Upper lobe of left lung (tissue), 6 donors: ENCODE measurements around the gene SLC9A6. TPM values are rescaled to one million over a fixed set of nuclear protein-coding genes. Genes with fewer than 3 reads are reported as not detected.

Experiments
- ATAC-seq, 2 donors: fragments of 200-7000 bp; cut with Tn5 transposase; one replicate each; pipeline ENCODE4 v1.9.1; 2022; ENCODE audit warnings: mild to moderate bottlenecking in 2 of 2, moderate library complexity in 2 of 2; ENCODE audit not compliant: low FRiP score in 2 of 2
- DNase-seq, 2 donors: peaks; one replicate each; pipeline ENCODE4 v3.0.0-alpha.2; 2019 to 2020
- H3K27ac ChIP-seq, 4 donors: fragments of 200-600 bp; sonication (generic); one replicate each; pipeline ENCODE4 v1.5.1; 2016 to 2019
- H3K27me3 ChIP-seq, 4 donors: fragments of 200-600 bp; sonication (generic); one replicate each; pipeline ENCODE4 v1.5.1; 2017 to 2019
- H3K36me3 ChIP-seq, 4 donors: fragments of 200-600 bp; sonication (generic); one replicate each; pipeline ENCODE4 v1.5.1; 2016 to 2019
- H3K4me1 ChIP-seq, 4 donors: fragments of 200-600 bp; sonication (generic); one replicate each; pipeline ENCODE4 v1.5.1; 2018 to 2019
- H3K4me3 ChIP-seq, 4 donors: fragments of 200-600 bp; sonication (generic); one replicate each; pipeline ENCODE4 v1.5.1; 2017 to 2019; ENCODE audit warnings: mild to moderate bottlenecking in 2 of 4, moderate library complexity in 1 of 4
- H3K9me3 ChIP-seq, 4 donors: fragments of 200-600 bp; sonication (generic); one replicate each; pipeline ENCODE4 v1.5.1; 2018 to 2019
- EP300 ChIP-seq, 4 donors: sonication (generic); formaldehyde crosslinking; IDR thresholded peaks; one replicate each; pipeline ENCODE4 v1.5.1; 2017; ENCODE audit warnings: antibody characterized with exemption in 4 of 4, control low read depth in 2 of 4
- POLR2A ChIP-seq, 4 donors: fragments of 450-650 bp; IDR thresholded peaks; one replicate each; pipeline ENCODE4 v1.5.1; 2016 to 2017; ENCODE audit warnings: antibody characterized with exemption in 4 of 4, mild to moderate bottlenecking in 2 of 4
- POLR2AphosphoS5 ChIP-seq, 2 donors: sonication (generic); formaldehyde crosslinking; IDR thresholded peaks; one replicate each; pipeline ENCODE4 v1.5.1; 2017; ENCODE audit warnings: antibody characterized with exemption in 2 of 2
- WGBS, 2 donors: methylation state at CpG; one replicate each; pipeline ENCODE4 v1.1.5; 2017 to 2018; 5-methylcytosine and 5-hydroxymethylcytosine counted together
- total RNA-seq, 6 donors: library from RNA; depleted of rRNA in 4 of 6; stranded (reverse); fragments of >200 nt in 4 of 6; gene quantifications; one replicate each; pipeline versions ENCODE4 v1.1.0 to v1.2.1, GENCODE V29; 2016 to 2021
- TF ChIP-seq, protein P1 (sequence below), 6 experiments: fragments of 450-650 bp in 4 of 6; fragments of 200-600 bp in 2 of 6; sonication (generic) in 2 of 6; IDR thresholded peaks; one replicate each; pipeline ENCODE4 v1.5.1; 2016 to 2019; ENCODE audit warnings: antibody characterized with exemption in 6 of 6
- donor health status: DM: no; HTN: no; CAD: no; lungs with moderate emphysema.
- donor health status: DM: no; HTN: yes; CAD: no; lungs with severe emphysema.

The SLC9A6 gene
- total RNA-seq, 6 donors from 2014 or later, result 4.7 to 16.9 (median 11.5) TPM

DNA sequence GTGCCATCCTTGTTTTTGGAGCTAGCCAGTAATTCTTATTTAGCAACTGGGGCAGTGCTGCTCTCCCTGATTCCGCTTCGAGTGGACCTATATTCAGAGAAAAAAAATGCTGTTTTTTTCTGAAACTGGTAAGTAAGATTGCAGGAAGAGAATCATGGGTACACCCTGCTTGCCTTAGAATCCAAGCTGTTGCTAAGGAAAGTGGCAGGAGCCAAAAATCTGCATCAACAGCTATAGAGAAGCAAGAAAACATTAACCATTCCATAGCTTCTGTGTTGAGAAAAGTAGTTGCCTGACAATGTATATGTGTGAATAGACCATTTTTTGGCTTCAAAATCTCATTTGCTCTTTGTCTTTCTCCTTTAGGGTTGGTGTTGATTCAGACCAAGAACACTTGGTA, 44.5 kb downstream of the SLC9A6 start:
- H3K4me3 ChIP-seq, result no peak overlapping the region
- ATAC-seq (no peak), DNase-seq (no peak)
- no peaks in the 10 kb centered on the region for H3K4me1 ChIP-seq
- no peaks in the 10 kb centered on the region for H3K9me3 ChIP-seq
- no peaks in the 10 kb centered on the region for H3K27me3 ChIP-seq
- no peaks in the 10 kb centered on the region for H3K36me3 ChIP-seq
- H3K27ac ChIP-seq, result peak overlapping the region; percentile 35 to 64 (median 38)
- no peak for TF ChIP-seq EP300 (IDR thresholded peaks at IDR 0.05)
- TF ChIP-seq, protein P1, sequence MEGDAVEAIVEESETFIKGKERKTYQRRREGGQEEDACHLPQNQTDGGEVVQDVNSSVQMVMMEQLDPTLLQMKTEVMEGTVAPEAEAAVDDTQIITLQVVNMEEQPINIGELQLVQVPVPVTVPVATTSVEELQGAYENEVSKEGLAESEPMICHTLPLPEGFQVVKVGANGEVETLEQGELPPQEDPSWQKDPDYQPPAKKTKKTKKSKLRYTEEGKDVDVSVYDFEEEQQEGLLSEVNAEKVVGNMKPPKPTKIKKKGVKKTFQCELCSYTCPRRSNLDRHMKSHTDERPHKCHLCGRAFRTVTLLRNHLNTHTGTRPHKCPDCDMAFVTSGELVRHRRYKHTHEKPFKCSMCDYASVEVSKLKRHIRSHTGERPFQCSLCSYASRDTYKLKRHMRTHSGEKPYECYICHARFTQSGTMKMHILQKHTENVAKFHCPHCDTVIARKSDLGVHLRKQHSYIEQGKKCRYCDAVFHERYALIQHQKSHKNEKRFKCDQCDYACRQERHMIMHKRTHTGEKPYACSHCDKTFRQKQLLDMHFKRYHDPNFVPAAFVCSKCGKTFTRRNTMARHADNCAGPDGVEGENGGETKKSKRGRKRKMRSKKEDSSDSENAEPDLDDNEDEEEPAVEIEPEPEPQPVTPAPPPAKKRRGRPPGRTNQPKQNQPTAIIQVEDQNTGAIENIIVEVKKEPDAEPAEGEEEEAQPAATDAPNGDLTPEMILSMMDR (IDR thresholded peaks at IDR 0.05), result no peak
- no peak for TF ChIP-seq POLR2AphosphoS5 (IDR thresholded peaks at IDR 0.05)
- no peak for TF ChIP-seq POLR2A (IDR thresholded peaks at IDR 0.05)
- WGBS, 2 donors, result 70 to 91% methylated on average over 2 of the region's 2 CpGs

DNA sequence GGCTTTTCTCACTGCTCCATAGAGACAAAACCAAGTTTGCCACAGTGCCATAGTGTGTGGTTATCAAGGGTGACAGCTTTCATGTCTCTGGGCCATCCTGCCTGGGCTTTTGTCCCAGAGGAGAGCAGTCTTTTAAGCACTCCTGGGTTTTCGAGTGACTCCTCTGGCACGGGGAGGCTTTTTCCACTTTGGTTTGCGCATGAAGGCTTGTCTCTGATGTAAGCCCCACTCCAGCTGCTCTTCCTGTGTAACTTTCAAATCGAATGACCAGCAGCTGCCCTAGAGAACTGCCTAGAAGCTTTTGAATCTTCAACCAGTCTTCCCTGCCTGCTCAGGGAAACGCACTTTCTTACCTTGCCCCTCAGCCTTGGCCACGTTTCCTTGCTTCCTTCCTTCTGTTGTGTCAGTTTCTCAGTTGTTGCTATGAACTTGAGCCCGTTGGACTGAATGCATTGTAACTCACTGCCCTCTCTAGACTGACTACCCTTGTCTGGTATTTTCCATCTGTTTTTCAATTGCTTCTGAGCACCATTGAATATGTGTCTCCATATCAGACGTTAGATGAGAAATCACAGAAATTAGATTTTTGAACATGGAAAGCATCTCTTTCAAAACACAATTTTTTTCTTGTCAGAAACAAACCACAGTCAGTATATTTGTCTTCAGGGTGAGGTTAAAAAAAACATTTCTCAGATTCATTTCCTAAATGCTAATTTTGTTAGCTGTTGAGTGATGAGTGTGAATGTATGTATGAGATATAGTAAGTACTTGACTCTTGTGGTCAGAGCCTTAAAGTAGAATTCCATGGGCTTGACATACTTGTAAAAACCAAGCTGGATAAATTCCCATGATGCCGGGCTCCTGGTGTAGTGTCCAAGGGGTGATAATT, 45.3 kb downstream of the SLC9A6 start:
- Histone ChIP-seq H3K27me3 (no peaks in the 10 kb centered on the region), H3K9me3 (no peaks in the 10 kb centered on the region), H3K4me3 (no peak overlapping the region), H3K4me1 (no peaks in the 10 kb centered on the region), H3K36me3 (no peaks in the 10 kb centered on the region), H3K27ac (peak overlapping the region; percentile 36 to 64 (median 45))
- WGBS, 2 donors, result 50 to 62% methylated on average over 7 to 9 of the region's 9 CpGs
- ATAC-seq (peak; percentile 61 to 78), DNase-seq (no peak)
- TF ChIP-seq, protein P1 (IDR thresholded peaks at IDR 0.05), result no peak
- peak in 1 of 2 donors; percentile 17 for TF ChIP-seq POLR2AphosphoS5 (IDR thresholded peaks at IDR 0.05)

DNA sequence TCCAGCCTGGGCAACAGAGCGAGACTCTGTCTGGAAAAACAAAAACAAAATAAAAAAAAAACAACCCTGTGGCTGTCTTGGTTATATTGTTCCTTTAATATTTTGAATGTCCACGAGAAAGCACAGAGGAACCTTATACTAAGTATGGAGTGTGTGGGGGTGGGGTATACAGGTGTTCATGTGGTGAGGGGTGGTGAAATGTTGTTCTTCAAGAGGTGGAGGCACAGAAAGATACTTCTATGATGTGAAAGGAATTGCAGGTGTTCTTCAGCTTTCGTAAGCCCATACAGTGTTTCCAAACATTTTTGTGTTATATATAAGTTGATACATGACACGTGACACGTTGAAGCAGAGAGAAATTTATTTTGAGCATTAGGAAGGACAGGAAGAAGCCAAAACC, 46.4 kb downstream of the SLC9A6 start:
- Histone ChIP-seq H3K27me3 (no peaks in the 10 kb centered on the region), H3K4me3 (no peak overlapping the region), H3K36me3 (no peaks in the 10 kb centered on the region), H3K9me3 (no peaks in the 10 kb centered on the region), H3K27ac (peak overlapping the region in 2 of 4 donors; percentile 15 to 35), H3K4me1 (no peaks in the 10 kb centered on the region)
- ATAC-seq (no peak), DNase-seq (no peak)
- TF ChIP-seq POLR2AphosphoS5 (IDR thresholded peaks at IDR 0.05) (no peak), EP300 (IDR thresholded peaks at IDR 0.05) (no peak), POLR2A (IDR thresholded peaks at IDR 0.05) (no peak)
- TF ChIP-seq, protein P1 (IDR thresholded peaks at IDR 0.05), result no peak
- WGBS, 2 donors, result 78 to 95% methylated on average over 5 of the region's 5 CpGs

DNA sequence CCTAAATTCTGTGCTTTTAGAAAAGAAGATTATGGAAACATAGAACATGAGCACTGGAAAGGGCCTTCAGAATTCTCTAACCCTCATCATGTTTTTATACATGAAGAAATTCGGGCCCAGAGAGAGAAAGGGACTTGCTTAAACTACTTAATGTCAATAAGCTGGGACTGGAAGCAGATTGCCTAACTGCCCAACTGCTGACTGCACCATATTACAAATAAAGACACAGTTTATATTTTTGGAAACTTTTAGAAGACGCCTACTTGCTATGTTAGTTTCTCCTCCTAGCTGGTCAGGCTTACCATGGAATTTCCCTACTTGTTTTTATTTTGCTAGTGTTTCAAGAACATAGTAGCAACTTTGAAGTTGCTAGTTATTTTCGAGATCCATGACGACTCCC, 47.1 kb downstream of the SLC9A6 start:
- ATAC-seq, result no peak
- 74 to 80% methylated on average over 4 of the region's 4 CpGs for WGBS, 2 donors
- DNase-seq, result no peak
- H3K4me3 ChIP-seq, result no peak overlapping the region
- H3K36me3 ChIP-seq, result no peaks in the 10 kb centered on the region
- no peaks in the 10 kb centered on the region for H3K27me3 ChIP-seq
- TF ChIP-seq EP300 (IDR thresholded peaks at IDR 0.05) (no peak), POLR2AphosphoS5 (IDR thresholded peaks at IDR 0.05) (peak in 1 of 2 donors; percentile 29)
- no peaks in the 10 kb centered on the region for H3K4me1 ChIP-seq
- H3K9me3 ChIP-seq, result no peaks in the 10 kb centered on the region
- peak overlapping the region in 3 of 4 donors; percentile 15 to 35 (median 31) for H3K27ac ChIP-seq

DNA sequence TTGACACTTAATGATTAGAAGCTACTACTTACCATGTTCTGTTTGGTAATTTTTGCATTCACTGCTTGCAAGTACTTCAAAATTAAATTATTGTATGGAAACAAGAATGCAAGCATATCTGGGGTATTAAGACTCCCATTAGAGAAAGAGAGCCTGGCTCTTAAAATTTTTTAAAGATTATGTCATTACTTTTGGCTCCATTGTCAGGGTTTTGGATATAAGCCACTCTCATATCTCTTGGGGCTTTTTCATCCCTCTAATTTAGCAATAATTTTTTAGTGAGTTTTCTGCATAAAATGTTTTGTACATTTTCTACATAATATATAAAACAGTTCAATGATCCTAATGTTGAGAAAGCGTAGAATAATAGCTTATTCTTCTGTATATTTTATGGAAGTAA, 49.4 kb downstream of the SLC9A6 start:
- no peaks in the 10 kb centered on the region for H3K4me1 ChIP-seq
- H3K4me3 ChIP-seq, result no peak overlapping the region
- H3K9me3 ChIP-seq, result no peaks in the 10 kb centered on the region
- WGBS, 2 donors, result 84 to 94% methylated on average over 1 of the region's 1 CpG
- no peaks in the 10 kb centered on the region for H3K27me3 ChIP-seq
- no peak overlapping the region for H3K27ac ChIP-seq
- TF ChIP-seq POLR2AphosphoS5 (IDR thresholded peaks at IDR 0.05), result no peak
- TF ChIP-seq EP300 (IDR thresholded peaks at IDR 0.05), result no peak
- no peak for TF ChIP-seq POLR2A (IDR thresholded peaks at IDR 0.05)
- TF ChIP-seq, protein P1 (IDR thresholded peaks at IDR 0.05), result no peak
- H3K36me3 ChIP-seq, result no peaks in the 10 kb centered on the region
- ATAC-seq (no peak), DNase-seq (no peak)
